ENCODE results near the gene ZHX3.

The ZHX3 gene, protein sequence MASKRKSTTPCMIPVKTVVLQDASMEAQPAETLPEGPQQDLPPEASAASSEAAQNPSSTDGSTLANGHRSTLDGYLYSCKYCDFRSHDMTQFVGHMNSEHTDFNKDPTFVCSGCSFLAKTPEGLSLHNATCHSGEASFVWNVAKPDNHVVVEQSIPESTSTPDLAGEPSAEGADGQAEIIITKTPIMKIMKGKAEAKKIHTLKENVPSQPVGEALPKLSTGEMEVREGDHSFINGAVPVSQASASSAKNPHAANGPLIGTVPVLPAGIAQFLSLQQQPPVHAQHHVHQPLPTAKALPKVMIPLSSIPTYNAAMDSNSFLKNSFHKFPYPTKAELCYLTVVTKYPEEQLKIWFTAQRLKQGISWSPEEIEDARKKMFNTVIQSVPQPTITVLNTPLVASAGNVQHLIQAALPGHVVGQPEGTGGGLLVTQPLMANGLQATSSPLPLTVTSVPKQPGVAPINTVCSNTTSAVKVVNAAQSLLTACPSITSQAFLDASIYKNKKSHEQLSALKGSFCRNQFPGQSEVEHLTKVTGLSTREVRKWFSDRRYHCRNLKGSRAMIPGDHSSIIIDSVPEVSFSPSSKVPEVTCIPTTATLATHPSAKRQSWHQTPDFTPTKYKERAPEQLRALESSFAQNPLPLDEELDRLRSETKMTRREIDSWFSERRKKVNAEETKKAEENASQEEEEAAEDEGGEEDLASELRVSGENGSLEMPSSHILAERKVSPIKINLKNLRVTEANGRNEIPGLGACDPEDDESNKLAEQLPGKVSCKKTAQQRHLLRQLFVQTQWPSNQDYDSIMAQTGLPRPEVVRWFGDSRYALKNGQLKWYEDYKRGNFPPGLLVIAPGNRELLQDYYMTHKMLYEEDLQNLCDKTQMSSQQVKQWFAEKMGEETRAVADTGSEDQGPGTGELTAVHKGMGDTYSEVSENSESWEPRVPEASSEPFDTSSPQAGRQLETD

DNA sequence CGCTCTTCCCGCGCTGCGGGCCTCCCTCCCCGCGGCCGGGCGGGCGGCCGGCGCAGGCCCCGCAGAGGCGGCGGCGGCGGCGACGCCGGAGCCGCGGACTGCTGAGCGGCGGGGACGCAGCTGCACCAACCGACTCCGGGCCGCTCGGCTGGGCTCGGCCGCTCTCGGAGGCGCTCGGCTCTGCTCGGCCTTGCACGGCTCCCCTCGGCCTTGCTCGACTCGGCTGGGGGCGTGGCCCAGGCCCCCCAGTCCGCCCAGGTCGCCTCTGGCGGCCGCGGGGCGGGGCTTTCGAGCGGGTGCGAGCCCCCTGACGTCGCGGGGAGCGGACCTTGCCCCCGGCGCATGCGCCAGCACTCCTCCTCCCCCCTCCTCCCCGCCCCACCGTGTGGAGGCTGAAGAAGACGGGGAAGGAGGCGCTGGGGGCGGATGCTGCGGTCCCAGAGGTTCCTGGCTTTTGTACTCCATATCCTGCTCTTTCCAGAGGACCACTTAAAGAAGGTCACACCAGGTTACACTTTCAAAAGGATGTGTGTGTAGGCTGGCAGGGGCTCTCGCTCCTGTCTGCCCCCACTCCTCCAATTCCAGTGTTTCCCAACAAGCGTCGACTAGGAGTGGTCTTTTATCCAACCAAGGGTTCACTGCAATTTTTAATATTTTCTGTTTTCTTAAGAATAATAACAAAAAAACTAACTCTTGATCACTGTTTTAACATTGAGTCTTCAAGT is at the start of gene ZHX3:
Gene ZHX3 (minus strand): TSS at position 186 of the 725 bp plus-strand sequence. CDS start 112,815 bp downstream, outside the sequence.
- H2AFZ ChIP-seq (ENCODE audit: low read depth, low read length) = peak within 1 kb of the TSS; percentile 85
- no peaks in the 10 kb centered on the region for H3K27me3 ChIP-seq (ENCODE audit: insufficient read depth, low read length)
- H3K4me1 ChIP-seq (ENCODE audit: insufficient read depth, low read length) = peaks cover 13% of the 10 kb centered on the region
- peak within 1 kb of the TSS; percentile 83 for H3K4me3 ChIP-seq (ENCODE audit: low read length)
- no peaks in the 10 kb centered on the region for H3K36me3 ChIP-seq (ENCODE audit: insufficient read depth, low read length)
- no peaks in the 10 kb centered on the region for H3K9me3 ChIP-seq (ENCODE audit: low read length)

DNA sequence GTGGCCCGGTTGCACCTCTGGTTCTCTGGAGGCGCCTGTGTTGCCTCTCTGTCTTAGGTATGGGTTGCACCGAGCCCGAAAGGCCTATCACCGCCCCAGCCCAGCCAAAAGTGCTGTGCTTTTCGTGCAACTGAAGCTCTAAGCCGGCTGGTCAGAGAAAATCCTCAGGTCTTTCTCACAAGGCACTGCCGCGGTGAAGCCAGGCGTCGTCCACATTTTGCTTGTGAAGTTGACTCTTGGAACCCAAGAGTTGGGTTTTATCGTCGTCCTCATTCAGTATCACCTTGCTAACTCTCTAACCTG is 49.8 kb upstream of the ZHX3 start:
- Histone ChIP-seq H3K4me3 (ENCODE audit: low read length) (peak overlapping the region; percentile 41), H3K9me3 (ENCODE audit: low read length) (peaks cover 6% of the 10 kb centered on the region), H3K36me3 (ENCODE audit: insufficient read depth, low read length) (no peaks in the 10 kb centered on the region), H3K4me1 (ENCODE audit: insufficient read depth, low read length) (no peaks in the 10 kb centered on the region), H3K27me3 (ENCODE audit: insufficient read depth, low read length) (peaks cover 10% of the 10 kb centered on the region), H2AFZ (ENCODE audit: low read depth, low read length) (peak overlapping the region; percentile 87)

DNA sequence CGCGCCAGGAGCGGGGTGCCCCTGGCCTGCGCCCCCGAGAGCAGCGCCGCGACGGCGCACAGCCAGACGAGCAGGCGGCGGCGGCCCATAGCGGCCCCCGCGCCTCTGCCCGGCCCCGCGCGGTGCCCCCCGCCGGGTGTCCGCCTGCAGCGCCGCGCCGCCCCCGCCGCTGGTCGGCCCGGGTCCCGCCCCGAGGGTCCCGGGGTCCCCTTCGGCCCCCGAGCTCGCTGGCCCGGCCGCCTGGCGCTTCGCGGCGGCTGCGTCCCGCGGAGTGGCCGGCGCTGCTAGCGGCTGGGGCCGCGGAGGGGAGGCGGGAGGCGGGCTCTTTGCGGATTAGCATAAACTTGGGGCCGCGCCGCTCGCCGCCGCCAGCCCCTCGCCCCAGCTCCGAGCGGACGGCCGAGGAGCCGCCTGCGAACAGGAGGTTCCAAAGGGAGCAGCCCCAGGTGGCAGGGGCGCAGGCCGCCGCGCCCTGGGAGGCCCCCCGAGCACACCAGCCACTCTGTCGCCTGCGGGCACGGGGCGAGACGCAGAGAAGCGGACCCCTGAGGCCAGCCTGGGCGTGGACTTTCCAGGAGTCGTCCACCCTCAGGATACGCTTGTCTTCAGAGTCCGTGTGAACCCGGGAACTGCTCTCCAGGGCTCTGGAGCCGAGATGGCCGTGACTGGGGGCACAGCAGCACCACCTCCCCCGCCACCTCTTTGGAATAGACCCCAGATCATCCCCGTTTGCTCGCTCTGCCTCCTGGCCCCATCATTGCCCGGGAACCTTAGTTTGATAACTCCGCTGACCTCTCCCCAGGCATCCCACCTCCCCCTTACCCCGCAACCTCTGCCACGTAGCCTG is 49.2 kb upstream of the ZHX3 start, which contains the start of gene EMILIN3:
Gene EMILIN3 (minus strand): TSS at position 273 of the 847 bp plus-strand sequence. CDS start 184 bp downstream, at position 89.
- Histone ChIP-seq H3K4me1 (ENCODE audit: insufficient read depth, low read length) (no peaks in the 10 kb centered on the region), H2AFZ (ENCODE audit: low read depth, low read length) (peak within 1 kb of the TSS; percentile 87), H3K27me3 (ENCODE audit: insufficient read depth, low read length) (peaks cover 10% of the 10 kb centered on the region), H3K9me3 (ENCODE audit: low read length) (peaks cover 6% of the 10 kb centered on the region), H3K36me3 (ENCODE audit: insufficient read depth, low read length) (no peaks in the 10 kb centered on the region), H3K4me3 (ENCODE audit: low read length) (peak within 1 kb of the TSS; percentile 41)

DNA sequence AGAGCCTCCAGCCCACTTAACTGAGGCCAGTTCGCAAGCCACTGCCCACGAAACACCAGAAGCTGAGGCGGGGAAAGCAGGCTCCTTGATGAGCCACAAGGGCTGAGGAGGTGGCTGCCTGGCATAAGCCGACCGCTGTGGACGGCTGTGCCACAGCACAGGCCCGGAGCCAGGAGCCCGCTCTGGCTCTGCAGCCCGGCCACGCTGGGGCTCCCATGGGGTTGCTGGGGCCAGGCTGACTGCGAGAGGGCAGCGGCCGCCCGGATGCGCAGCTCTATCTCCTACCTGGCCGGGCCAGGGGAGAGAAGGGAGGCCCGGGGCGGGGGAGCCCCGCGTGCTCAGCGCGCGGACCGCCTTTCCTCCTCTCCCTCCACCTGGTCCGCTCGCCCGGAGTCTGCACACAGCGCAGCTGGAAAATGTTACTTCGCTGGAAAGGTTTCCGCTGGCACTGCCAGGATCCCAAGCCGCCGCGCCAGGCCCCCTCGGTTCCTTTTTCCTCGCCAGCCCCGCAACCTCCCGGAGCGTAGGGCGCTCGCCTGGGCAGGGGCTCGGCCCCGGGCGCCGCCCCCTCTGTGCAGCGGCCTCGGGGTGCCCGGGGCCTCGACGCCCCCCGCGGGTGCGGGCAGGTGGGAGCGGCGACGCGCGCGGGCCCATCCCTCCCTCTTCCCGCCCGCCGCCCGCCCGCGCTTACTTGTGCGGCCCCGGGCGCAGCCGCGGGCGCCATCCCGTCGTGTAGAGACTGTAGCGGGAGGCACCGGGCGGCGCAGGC is 48.4 kb upstream of the ZHX3 start:
- Histone ChIP-seq H3K9me3 (ENCODE audit: low read length) (peaks cover 6% of the 10 kb centered on the region), H3K36me3 (ENCODE audit: insufficient read depth, low read length) (no peaks in the 10 kb centered on the region), H3K4me3 (ENCODE audit: low read length) (peak overlapping the region; percentile 41), H3K4me1 (ENCODE audit: insufficient read depth, low read length) (no peaks in the 10 kb centered on the region), H3K27me3 (ENCODE audit: insufficient read depth, low read length) (peaks cover 10% of the 10 kb centered on the region), H2AFZ (ENCODE audit: low read depth, low read length) (no peak overlapping the region)

DNA sequence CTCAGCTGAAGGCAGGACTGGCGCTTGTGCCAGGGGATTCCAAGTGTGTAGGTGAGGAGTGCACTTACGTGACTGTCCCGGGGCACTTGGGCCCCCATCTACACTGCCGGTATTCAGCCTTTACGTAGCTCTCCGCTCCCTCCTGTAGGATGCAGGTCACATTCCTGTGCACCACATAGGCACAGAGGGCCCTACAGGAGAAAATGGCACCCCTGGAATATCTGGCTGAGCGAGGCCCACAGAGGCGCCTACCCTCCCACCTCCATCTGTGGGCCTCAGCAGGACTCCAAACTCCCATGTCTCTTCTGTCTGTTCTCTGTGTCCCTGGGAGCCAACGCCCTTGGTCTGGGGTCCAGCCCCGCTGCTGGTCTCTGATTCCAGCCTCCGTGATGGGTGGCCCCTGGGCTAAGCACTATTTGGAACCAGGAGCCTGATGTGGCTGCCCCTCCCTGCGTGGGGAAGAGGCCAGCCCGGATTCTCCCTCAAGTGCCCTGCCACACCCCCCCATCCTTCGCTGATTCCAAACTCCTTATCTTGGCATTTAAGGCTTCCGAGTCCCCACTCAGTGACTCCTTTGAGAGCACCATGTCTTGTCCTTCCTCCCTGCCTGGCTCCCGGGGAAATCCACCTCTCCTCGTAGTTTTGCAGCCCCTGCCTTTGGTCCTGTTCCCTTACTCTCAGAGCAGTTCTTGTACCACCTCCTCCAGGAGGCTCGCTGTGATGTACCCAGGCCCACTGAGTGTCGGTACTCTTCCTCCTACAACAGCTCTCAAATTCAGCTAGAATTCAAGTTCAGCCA is 47.6 kb upstream of the ZHX3 start:
- Histone ChIP-seq H2AFZ (ENCODE audit: low read depth, low read length) (no peak overlapping the region), H3K4me3 (ENCODE audit: low read length) (no peak overlapping the region)

DNA sequence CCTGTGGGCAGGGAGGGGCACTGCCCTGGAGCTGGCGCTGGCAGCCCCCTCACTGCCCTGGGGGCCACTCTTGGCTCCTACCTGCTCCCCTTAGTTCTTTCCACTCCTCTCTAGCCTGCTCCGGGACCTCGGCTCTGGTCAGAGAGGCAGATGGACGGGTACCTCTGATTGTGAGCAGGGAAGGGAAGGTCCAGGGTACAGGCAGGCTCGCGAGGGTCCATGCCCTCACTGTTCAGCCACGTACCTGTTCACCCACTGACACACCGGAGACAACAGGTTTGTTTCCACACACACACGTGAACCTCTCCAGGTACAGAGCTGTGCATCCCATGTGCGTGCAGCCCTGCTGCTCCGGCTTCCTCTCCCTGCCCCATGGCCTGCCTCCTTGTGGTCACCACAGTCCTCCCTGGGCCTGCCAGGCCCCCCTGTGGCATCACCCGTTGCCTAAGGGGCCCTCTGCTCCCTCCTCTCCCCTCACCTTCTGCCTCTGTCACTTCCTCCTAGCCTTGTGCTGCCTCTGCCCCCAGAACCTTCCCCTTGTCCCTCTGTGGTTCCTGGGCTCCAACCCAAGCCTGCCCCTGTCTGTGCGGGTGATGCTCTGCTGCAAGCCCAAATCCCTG is 46.8 kb upstream of the ZHX3 start:
- Histone ChIP-seq H3K4me1 (ENCODE audit: insufficient read depth, low read length) (no peaks in the 10 kb centered on the region), H2AFZ (ENCODE audit: low read depth, low read length) (no peak overlapping the region), H3K36me3 (ENCODE audit: insufficient read depth, low read length) (no peaks in the 10 kb centered on the region), H3K4me3 (ENCODE audit: low read length) (no peak overlapping the region), H3K9me3 (ENCODE audit: low read length) (peaks cover 6% of the 10 kb centered on the region), H3K27me3 (ENCODE audit: insufficient read depth, low read length) (peaks cover 10% of the 10 kb centered on the region)

More for the DNA sequence above, 47.6 kb upstream of the ZHX3 start:
- Histone ChIP-seq H3K9me3 (ENCODE audit: low read length) (peaks cover 6% of the 10 kb centered on the region), H3K4me1 (ENCODE audit: insufficient read depth, low read length) (no peaks in the 10 kb centered on the region), H3K36me3 (ENCODE audit: insufficient read depth, low read length) (no peaks in the 10 kb centered on the region), H3K27me3 (ENCODE audit: insufficient read depth, low read length) (peaks cover 10% of the 10 kb centered on the region)

DNA sequence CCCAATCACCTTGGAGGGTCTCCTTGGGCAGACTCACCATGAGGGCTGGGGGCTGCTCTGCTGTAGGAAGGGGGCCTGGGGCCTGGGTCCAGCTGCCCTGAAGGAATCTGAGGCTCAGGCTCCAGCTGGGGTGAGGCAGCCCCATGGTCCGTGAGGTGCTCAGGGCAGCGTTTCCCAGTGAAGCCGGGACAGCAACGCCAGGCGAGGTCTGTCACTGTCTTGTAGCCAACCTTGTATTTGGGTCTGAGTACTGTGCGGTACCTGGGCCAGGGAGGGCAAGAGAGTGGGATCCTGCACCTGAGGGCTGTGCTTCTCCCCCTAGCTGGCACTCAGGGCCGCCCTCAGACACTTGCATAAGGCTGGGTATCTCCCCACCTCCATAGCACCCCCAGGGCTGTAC is 46.1 kb upstream of the ZHX3 start:
- no peak overlapping the region for H3K4me3 ChIP-seq (ENCODE audit: low read length)
- no peak overlapping the region for H2AFZ ChIP-seq (ENCODE audit: low read depth, low read length)
- H3K9me3 ChIP-seq (ENCODE audit: low read length) = peaks cover 6% of the 10 kb centered on the region

DNA sequence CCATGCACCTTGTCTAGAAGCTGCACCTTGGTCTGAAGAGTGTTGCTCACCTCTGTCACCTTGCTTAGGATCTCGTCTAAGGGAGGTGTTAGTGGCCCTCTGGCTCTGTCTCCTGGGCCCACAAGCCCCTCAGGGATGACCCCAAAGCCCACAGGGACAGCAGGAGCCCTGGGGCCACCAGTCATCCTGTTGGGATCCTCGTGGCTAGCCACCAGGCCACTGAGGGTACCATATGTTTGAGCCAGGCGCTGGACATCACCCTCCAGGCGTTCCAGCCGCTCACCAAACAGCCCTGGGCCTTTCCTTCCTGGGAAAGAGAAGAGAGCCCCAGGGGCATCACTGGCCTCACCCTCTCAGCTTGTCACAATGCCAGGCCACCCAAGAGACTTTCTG is 45.2 kb upstream of the ZHX3 start:
- H3K27me3 ChIP-seq (ENCODE audit: insufficient read depth, low read length) = peaks cover 9% of the 10 kb centered on the region
- H3K4me3 ChIP-seq (ENCODE audit: low read length) = no peak overlapping the region
- H3K9me3 ChIP-seq (ENCODE audit: low read length) = peaks cover 5% of the 10 kb centered on the region
- H3K4me1 ChIP-seq (ENCODE audit: insufficient read depth, low read length) = no peaks in the 10 kb centered on the region
- H2AFZ ChIP-seq (ENCODE audit: low read depth, low read length) = no peak overlapping the region
- no peaks in the 10 kb centered on the region for H3K36me3 ChIP-seq (ENCODE audit: insufficient read depth, low read length)

More for the DNA sequence above, 46.1 kb upstream of the ZHX3 start:
- peaks cover 10% of the 10 kb centered on the region for H3K27me3 ChIP-seq (ENCODE audit: insufficient read depth, low read length)
- no peaks in the 10 kb centered on the region for H3K36me3 ChIP-seq (ENCODE audit: insufficient read depth, low read length)
- H3K4me1 ChIP-seq (ENCODE audit: insufficient read depth, low read length) = no peaks in the 10 kb centered on the region

DNA sequence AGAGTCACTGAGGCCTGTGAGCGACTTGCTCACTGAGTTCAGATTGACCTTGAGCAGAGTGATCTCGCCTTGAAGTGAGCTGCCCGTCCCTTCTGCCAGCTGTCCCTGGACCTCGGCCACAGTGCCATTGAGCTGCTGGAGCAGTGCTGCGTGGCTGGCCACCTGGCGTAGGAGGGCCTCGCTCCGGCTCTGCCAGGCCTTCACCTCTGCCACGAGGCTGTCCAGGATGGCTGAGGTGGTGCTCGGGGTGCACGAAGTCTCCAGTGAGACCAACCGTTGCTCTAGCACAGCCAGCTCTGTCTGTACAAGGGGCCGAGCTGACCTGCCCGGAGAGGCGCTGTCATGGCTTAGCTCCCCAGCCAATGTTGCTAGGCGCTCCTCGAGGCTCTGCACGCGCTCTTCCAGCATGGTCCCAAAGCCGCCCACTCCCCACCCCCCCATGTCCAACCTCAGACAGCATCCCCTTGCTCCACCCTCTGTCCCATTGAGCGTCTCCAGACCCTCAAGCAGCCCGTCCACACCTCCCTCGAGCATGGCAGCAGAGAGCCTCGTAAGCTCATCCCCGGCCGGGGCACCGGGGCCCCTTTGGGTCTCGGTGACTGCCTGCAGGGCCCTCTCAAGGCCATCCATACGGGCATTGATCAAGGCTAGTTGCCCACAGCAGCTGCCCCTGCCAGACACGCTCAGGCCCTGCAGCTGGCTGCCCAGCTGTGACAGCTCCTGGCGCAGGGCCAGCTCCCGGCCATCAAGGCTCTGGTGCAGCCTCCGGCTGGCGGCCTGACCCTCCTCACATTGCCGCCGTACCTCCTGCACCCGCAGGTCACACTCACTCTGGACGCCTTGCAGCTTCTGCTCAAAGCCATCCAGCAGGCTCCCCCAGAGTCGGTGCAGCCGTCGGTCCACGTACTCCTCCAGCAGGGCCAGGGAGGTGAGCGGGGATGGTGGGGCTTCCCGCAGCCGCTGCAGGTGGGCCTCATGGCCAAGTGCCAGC is 44.5 kb upstream of the ZHX3 start:
- Histone ChIP-seq H3K9me3 (ENCODE audit: low read length) (no peaks in the 10 kb centered on the region), H3K4me1 (ENCODE audit: insufficient read depth, low read length) (no peaks in the 10 kb centered on the region), H2AFZ (ENCODE audit: low read depth, low read length) (no peak overlapping the region), H3K36me3 (ENCODE audit: insufficient read depth, low read length) (no peaks in the 10 kb centered on the region), H3K27me3 (ENCODE audit: insufficient read depth, low read length) (peaks cover 2% of the 10 kb centered on the region), H3K4me3 (ENCODE audit: low read length) (no peak overlapping the region)

Data from neuron (in vitro differentiated cells).